Panc1 (cell line): ENCODE data around the gene C17orf75.

Experiments
- CTCF ChIP-seq: fragments of 450-650 bp; IDR thresholded peaks from 2 replicates; pipeline ENCODE4 v1.5.1; 2017; ENCODE audit warnings: mild to moderate bottlenecking
- POLR2AphosphoS5 ChIP-seq: IDR thresholded peaks from 2 replicates; pipeline ENCODE4 v1.6.1; 2012; ENCODE audit warnings: mild to moderate bottlenecking, low read depth, low read length, moderate library complexity
- REST ChIP-seq, 2 experiments: IDR thresholded peaks; 2 replicates each; pipeline ENCODE4 v1.6.1; 2011 to 2012; ENCODE audit warnings: low read depth in 2 of 2, control low read depth in 1 of 2, low read length in 1 of 2, mild to moderate bottlenecking in 1 of 2, moderate library complexity in 1 of 2; ENCODE audit not compliant: insufficient read depth in 1 of 2
- TCF7L2 ChIP-seq: IDR thresholded peaks from 2 replicates; pipeline ENCODE4 v1.6.1; 2011; ENCODE audit warnings: mild to moderate bottlenecking, low read depth, low read length, inconsistent platforms

- TF ChIP-seq CTCF, result no peak
- no peak for TF ChIP-seq REST (IDR thresholded peaks at IDR 0.05; ENCODE audit: insufficient read depth in 1 of 2, low read depth in 2 of 2, low read length in 1 of 2)
- TF ChIP-seq TCF7L2, result no peak
- peak; percentile 21; the same call in 1 of the 2 replicates for TF ChIP-seq POLR2AphosphoS5
Measured at GRCh38 chr17:32382526-32383223, 40.7 kb upstream of the C17orf75 start.
